ENCODE results near the gene XXYLT1. TPM values are rescaled to one million over a fixed set of nuclear protein-coding genes. Genes with fewer than 3 reads are reported as not detected.

Gene XXYLT1
- total RNA-seq, 1 donor from 2014 or later, result 10.5 TPM

GRCh38 chr3:195269375-195270078, 1.4 kb downstream of the XXYLT1 start:
- H3K27me3 ChIP-seq (ENCODE audit: control insufficient read depth, insufficient read depth, low read length), result no peaks in the 10 kb centered on the region
- peak overlapping the region; percentile 60 for H3K4me3 ChIP-seq (ENCODE audit: low read depth, low read length)
- TF ChIP-seq CTCF (IDR thresholded peaks at IDR 0.05; ENCODE audit: insufficient read depth, low read length, severe bottlenecking), result no peak
- DNase-seq (ENCODE audit: low read depth), result no peak
- H3K36me3 ChIP-seq (ENCODE audit: control insufficient read depth, insufficient read depth, low read length), result no peaks in the 10 kb centered on the region
- FAIRE-seq, result no peak

GRCh38 chr3:195268576-195269309, 2.2 kb downstream of the XXYLT1 start:
- no peaks in the 10 kb centered on the region for H3K36me3 ChIP-seq (ENCODE audit: control insufficient read depth, insufficient read depth, low read length)
- DNase-seq (ENCODE audit: low read depth) (no peak), FAIRE-seq (no peak)
- H3K4me3 ChIP-seq (ENCODE audit: low read depth, low read length), result no peak overlapping the region
- H3K27me3 ChIP-seq (ENCODE audit: control insufficient read depth, insufficient read depth, low read length), result no peaks in the 10 kb centered on the region
- TF ChIP-seq CTCF (IDR thresholded peaks at IDR 0.05; ENCODE audit: insufficient read depth, low read length, severe bottlenecking), result no peak

GRCh38 chr3:195267096-195267495, 3.9 kb downstream of the XXYLT1 start:
- H3K27me3 ChIP-seq (ENCODE audit: control insufficient read depth, insufficient read depth, low read length), result no peaks in the 10 kb centered on the region
- no peak for TF ChIP-seq CTCF (IDR thresholded peaks at IDR 0.05; ENCODE audit: insufficient read depth, low read length, severe bottlenecking)
- no peak for DNase-seq (ENCODE audit: low read depth)
- H3K4me3 ChIP-seq (ENCODE audit: low read depth, low read length), result no peak overlapping the region
- no peak for FAIRE-seq
- H3K36me3 ChIP-seq (ENCODE audit: control insufficient read depth, insufficient read depth, low read length), result no peaks in the 10 kb centered on the region

- DNase-seq (ENCODE audit: low read depth) (no peak), FAIRE-seq (no peak)
- TF ChIP-seq CTCF (IDR thresholded peaks at IDR 0.05; ENCODE audit: insufficient read depth, low read length, severe bottlenecking), result no peak
- Histone ChIP-seq H3K4me3 (ENCODE audit: low read depth, low read length) (no peak overlapping the region), H3K27me3 (ENCODE audit: control insufficient read depth, insufficient read depth, low read length) (no peaks in the 10 kb centered on the region), H3K36me3 (ENCODE audit: control insufficient read depth, insufficient read depth, low read length) (no peaks in the 10 kb centered on the region)
Measured at GRCh38 chr3:195266428-195266827, 4.5 kb downstream of the XXYLT1 start.

- Histone ChIP-seq H3K4me3 (ENCODE audit: low read depth, low read length) (no peak overlapping the region), H3K36me3 (ENCODE audit: control insufficient read depth, insufficient read depth, low read length) (no peaks in the 10 kb centered on the region), H3K27me3 (ENCODE audit: control insufficient read depth, insufficient read depth, low read length) (no peaks in the 10 kb centered on the region)
- FAIRE-seq, result no peak
- TF ChIP-seq CTCF (IDR thresholded peaks at IDR 0.05; ENCODE audit: insufficient read depth, low read length, severe bottlenecking), result no peak
- DNase-seq (ENCODE audit: low read depth), result no peak
Measured at GRCh38 chr3:195265363-195265976, 5.5 kb downstream of the XXYLT1 start.
